AG04450 (cell line): ENCODE data around the gene BPIFB6. TPM values are rescaled to one million over a fixed set of nuclear protein-coding genes. Genes with fewer than 3 reads are reported as not detected.

Experiments
- CTCF ChIA-PET: fragments of 300-600, 350-600 bp; formaldehyde crosslinking; extraction: SDS; loops from one replicate; lab custom pipeline; 2022; ENCODE audit warnings: antibody characterized with exemption, inconsistent platforms; lab: Charles Lee
- POLR2A ChIA-PET: fragments of 350-600 bp; formaldehyde crosslinking; extraction: SDS; loops from one replicate; lab custom pipeline; 2021; ENCODE audit warnings: antibody characterized with exemption, inconsistent platforms; lab: Yijun Ruan, JAX
- DNase-seq: peaks from one replicate; pipeline ENCODE4 v3.0.0-alpha.2; 2011; ENCODE audit warnings: low read depth, low spot score
- H3K27ac ChIP-seq: one replicate; pipeline ENCODE4 v1.5.1; 2012; ENCODE audit warnings: low read depth, low read length, control low read depth
- H3K27me3 ChIP-seq: one replicate; pipeline ENCODE4 v1.6.0; 2012; ENCODE audit warnings: low read length; ENCODE audit not compliant: control insufficient read depth, insufficient read depth
- H3K4me3 ChIP-seq: 2 replicates; pipeline ENCODE4 v1.5.1; 2011; ENCODE audit warnings: mild to moderate bottlenecking, low read depth, low read length, control low read depth
- H3K9me3 ChIP-seq: 2 replicates; pipeline ENCODE4 v1.5.1; 2012; ENCODE audit warnings: low read length; ENCODE audit not compliant: control insufficient read depth, insufficient read depth
- polyA plus RNA-seq: library from polyadenylated mRNA; depleted of rRNA; stranded (reverse); fragments of >200 nt; gene quantifications from 2 replicates; pipeline ENCODE4 v1.2.3, GENCODE V29; 2011
- TF ChIP-seq, protein P1 (sequence below): IDR thresholded peaks from 2 replicates; pipeline ENCODE4 v1.5.1; 2011; ENCODE audit warnings: low read depth, low read length, control low read depth, inconsistent platforms

BPIFB6 gene
- polyA plus RNA-seq, 1 experiment: not detected

DNA sequence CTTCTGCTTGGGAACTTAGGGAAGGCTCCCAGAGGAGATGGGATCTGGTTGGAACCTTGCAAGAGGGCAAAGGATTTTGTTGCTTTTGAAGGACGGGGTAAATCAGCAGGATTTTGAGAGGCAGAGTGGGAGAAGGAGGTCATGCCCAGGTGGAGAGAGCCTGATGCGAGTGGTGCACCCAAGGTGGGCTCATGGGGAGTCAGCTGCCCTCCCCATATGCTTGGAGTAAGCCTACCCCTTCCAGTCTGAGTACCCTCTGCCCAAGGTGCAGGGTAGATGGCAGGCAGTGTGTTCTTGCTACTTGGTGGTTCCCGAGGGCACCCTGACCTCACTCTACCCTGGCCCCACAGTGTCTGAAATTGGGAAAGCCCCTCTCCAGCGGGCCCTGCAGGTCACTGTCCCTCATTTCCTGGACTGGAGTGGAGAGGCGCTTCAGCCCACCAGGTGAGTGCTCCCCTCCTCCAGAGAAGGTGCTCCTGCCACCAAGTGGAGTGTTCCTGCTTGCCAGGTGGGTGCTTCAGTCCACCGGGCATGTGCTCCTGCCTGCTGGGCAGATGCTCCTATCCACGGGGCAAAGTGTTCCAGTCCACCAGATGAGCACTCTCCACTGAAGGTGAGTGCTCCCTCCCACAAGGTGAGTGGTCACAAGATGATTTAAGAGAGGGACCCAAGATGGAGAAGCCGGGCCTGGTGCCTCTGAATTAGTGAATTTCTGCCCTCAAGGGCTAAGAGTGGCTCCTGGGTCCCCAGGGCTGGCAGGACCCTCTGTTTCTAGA lies 20.6 kb upstream of the BPIFB6 start:
- CTCF ChIA-PET: no interaction called here
- POLR2A ChIA-PET: no interaction called here
- DNase-seq: no peak
- Histone ChIP-seq H3K27me3 (peaks cover 11% of the 10 kb centered on the region), H3K4me3 (no peak overlapping the region), H3K9me3 (no peaks in the 10 kb centered on the region), H3K27ac (no peak overlapping the region)
- TF ChIP-seq, protein P1, sequence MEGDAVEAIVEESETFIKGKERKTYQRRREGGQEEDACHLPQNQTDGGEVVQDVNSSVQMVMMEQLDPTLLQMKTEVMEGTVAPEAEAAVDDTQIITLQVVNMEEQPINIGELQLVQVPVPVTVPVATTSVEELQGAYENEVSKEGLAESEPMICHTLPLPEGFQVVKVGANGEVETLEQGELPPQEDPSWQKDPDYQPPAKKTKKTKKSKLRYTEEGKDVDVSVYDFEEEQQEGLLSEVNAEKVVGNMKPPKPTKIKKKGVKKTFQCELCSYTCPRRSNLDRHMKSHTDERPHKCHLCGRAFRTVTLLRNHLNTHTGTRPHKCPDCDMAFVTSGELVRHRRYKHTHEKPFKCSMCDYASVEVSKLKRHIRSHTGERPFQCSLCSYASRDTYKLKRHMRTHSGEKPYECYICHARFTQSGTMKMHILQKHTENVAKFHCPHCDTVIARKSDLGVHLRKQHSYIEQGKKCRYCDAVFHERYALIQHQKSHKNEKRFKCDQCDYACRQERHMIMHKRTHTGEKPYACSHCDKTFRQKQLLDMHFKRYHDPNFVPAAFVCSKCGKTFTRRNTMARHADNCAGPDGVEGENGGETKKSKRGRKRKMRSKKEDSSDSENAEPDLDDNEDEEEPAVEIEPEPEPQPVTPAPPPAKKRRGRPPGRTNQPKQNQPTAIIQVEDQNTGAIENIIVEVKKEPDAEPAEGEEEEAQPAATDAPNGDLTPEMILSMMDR: no peak

DNA sequence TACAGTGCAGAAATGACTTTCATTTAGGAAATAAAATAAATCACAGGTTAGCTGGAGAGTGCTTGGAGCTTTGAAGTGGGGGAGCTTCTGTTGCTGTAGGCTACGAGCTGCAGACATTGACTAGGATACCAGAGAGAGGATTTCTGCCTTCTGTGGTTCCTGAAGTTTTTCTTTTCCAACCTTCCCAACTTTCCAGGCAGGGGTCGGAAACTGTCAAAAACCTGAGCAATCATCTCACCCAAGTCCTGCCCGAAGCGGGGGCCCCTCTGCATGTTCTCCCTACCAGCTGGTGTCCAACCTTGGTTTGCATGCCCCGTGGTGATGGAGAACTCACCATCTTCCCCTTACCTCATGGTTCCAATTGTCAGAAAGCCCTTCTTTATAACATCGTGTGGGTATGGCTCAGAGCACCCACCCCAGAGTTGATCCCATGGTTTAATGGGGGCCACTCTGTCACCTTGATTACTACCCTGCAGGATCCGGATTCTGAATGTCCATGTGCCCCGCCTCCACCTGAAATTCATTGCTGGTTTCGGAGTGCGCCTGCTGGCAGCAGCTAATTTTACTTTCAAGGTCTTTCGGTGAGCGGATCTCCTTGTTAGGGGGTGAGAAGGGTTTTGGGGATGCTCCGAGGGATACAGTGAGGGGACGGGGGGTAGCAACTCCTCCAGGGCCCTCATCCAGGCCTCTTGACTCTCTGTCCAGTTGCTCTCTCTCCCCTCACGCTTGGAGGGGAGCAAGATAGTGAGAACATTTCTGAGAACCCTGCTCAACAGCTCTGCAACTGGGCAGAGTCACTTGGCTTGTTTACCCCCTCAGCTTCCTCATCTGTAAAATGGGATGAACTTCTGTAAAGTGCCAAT lies 18.9 kb upstream of the BPIFB6 start:
- POLR2A ChIA-PET: no interaction called here
- Histone ChIP-seq H3K27me3 (peaks cover 11% of the 10 kb centered on the region), H3K27ac (no peak overlapping the region), H3K9me3 (no peaks in the 10 kb centered on the region), H3K4me3 (no peak overlapping the region)
- CTCF ChIA-PET: no interaction called here
- TF ChIP-seq, protein P1: no peak
- DNase-seq: no peak

DNA sequence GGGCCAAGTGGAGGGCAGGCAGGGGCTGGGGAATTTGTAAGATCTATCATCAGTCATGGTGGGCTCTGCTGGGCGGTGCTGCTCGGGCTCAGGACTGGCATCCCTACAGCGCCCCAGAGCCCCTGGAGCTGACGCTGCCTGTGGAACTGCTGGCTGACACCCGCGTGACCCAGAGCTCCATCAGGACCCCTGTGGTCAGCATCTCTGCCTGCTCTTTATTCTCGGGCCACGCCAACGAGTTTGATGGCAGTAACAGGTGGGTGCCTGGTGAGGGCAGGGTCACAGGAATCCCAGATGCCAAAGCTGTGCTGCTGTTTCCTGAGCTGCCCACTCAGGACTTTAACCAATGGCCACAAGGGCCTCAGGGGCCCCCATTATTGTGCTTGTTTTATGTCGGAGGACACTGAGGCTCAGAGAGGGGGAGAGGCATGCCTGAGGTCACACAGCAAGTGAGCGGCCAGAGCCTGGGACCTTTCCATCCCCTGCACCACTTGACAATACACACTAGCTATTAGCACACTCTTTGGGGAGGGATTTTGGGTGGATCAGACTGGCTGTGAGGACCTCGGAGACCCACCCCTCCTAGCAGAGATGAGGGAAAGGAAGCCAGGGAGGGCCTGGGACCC lies 17.6 kb upstream of the BPIFB6 start:
- peaks cover 16% of the 10 kb centered on the region for H3K27me3 ChIP-seq
- ChIA-PET CTCF (no interaction called here), POLR2A (no interaction called here)
- no peak for DNase-seq
- no peak overlapping the region for H3K27ac ChIP-seq
- H3K4me3 ChIP-seq: no peak overlapping the region
- no peaks in the 10 kb centered on the region for H3K9me3 ChIP-seq
- TF ChIP-seq, protein P1: no peak

DNA sequence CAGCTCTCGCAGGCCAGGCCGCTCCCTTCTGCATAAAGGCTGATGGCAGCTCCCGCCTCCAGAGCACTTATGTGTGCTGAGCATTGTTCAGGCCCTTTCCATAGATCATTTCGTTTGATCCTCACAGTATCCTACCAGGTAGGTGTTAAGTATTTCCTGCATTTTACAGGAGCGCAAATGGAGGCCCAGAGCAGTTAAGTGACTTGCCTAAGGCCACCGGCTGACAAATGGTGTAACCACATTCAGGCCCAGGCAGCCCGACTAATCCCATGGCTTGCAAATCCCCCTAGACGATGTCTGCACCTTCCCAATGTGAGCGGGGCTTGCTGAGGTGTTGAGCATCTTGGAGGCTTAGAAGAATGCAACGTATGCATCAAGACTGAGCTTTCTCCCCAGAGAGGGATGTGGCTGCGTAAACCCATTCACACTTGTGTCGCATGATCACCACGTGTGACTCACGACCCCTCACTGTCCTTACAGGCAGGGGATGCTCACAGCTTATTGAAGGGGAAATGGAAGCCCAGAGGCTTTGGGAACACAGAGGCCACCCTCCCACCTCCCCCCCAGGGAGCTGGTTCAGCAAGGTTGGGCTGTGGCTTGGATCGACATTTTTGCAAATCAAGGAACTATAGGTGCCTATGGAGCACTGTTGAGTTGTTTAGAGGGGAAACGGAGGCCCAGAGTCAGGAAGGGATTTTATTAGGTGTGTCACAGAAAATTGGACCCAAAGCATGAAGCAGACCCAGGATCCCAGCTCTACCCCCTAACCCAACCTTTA lies 16.9 kb upstream of the BPIFB6 start:
- Histone ChIP-seq H3K9me3 (no peaks in the 10 kb centered on the region), H3K27me3 (peaks cover 16% of the 10 kb centered on the region), H3K4me3 (no peak overlapping the region), H3K27ac (no peak overlapping the region)
- TF ChIP-seq, protein P1: no peak
- ChIA-PET POLR2A (no interaction called here), CTCF (no interaction called here)
- no peak for DNase-seq
